ENCODE data around the gene SULT4A1.

The SULT4A1 gene

DNA sequence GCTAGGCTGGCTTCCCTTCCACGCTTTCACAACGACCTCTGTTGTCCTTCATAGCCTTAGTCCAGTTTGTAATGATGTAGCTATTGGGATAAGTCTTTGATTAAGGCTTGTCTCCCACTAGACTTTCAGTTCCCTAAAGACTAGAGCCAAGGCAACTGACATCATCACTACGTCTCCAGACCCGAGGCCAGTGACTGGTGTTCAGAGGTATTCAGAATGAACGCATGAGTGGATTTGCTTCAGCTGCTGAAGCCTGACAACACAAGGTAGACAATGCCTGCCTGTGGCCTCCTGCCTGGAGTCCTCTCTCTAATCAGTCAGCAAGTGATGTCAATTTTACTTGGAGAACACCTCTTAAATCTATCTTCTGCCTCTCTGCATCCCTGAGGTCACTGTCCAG is 63.8 kb downstream of the SULT4A1 start:
- TF ChIP-seq CTCF (IDR thresholded peaks at IDR 0.05; ENCODE audit: poor library complexity, severe bottlenecking), result no peak
- no peak for ATAC-seq (ENCODE audit: low read depth)
- Histone ChIP-seq H3K27me3 (ENCODE audit: insufficient read depth, poor library complexity, severe bottlenecking) (no peaks in the 10 kb centered on the region), H3K4me1 (ENCODE audit: insufficient read depth, poor library complexity, severe bottlenecking) (no peaks in the 10 kb centered on the region), H3K36me3 (ENCODE audit: low read depth) (no peaks in the 10 kb centered on the region), H3K4me3 (ENCODE audit: severe bottlenecking) (no peak overlapping the region), H3K9me3 (ENCODE audit: severe bottlenecking) (no peaks in the 10 kb centered on the region), H3K27ac (ENCODE audit: poor library complexity, severe bottlenecking) (no peak overlapping the region)
- DNase-seq (ENCODE audit: low spot score), result no peak

DNA sequence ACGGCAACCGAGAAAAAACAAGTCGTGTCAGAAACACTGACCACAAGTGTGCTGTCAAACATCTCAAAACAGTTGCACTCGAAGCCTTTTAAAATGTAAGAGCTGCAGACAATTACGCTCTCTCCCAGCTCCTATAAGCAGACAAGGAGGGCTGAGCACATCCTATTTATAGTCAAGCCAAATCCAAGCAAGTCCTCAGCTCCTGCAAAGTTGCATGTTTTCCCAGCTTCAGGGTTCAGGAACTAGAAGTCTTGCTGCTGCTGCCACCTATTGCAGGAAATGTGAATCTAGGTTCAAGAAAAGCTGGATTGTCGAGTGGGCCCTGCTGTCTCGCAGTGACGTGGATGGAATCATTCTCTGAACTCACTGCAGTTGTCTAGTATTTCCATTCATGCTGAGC is 65.7 kb downstream of the SULT4A1 start:
- Histone ChIP-seq H3K4me1 (ENCODE audit: insufficient read depth, poor library complexity, severe bottlenecking) (no peaks in the 10 kb centered on the region), H3K27me3 (ENCODE audit: insufficient read depth, poor library complexity, severe bottlenecking) (no peaks in the 10 kb centered on the region), H3K4me3 (ENCODE audit: severe bottlenecking) (no peak overlapping the region), H3K27ac (ENCODE audit: poor library complexity, severe bottlenecking) (no peak overlapping the region), H3K36me3 (ENCODE audit: low read depth) (no peaks in the 10 kb centered on the region), H3K9me3 (ENCODE audit: severe bottlenecking) (no peaks in the 10 kb centered on the region)
- ATAC-seq (ENCODE audit: low read depth) (no peak), DNase-seq (ENCODE audit: low spot score) (no peak)
- TF ChIP-seq CTCF (IDR thresholded peaks at IDR 0.05; ENCODE audit: poor library complexity, severe bottlenecking), result peak; percentile 38

- Histone ChIP-seq H3K27me3 (ENCODE audit: insufficient read depth, poor library complexity, severe bottlenecking) (no peaks in the 10 kb centered on the region), H3K4me1 (ENCODE audit: insufficient read depth, poor library complexity, severe bottlenecking) (no peaks in the 10 kb centered on the region), H3K4me3 (ENCODE audit: severe bottlenecking) (no peak overlapping the region), H3K27ac (ENCODE audit: poor library complexity, severe bottlenecking) (no peak overlapping the region), H3K36me3 (ENCODE audit: low read depth) (no peaks in the 10 kb centered on the region), H3K9me3 (ENCODE audit: severe bottlenecking) (no peaks in the 10 kb centered on the region)
- ATAC-seq (ENCODE audit: low read depth) (no peak), DNase-seq (ENCODE audit: low spot score) (no peak)
- no peak for TF ChIP-seq CTCF (IDR thresholded peaks at IDR 0.05; ENCODE audit: poor library complexity, severe bottlenecking)
These were observed 67.0 kb downstream of the SULT4A1 start for GRCh38 chr22:43795320-43795719.

- TF ChIP-seq CTCF (IDR thresholded peaks at IDR 0.05; ENCODE audit: poor library complexity, severe bottlenecking), result no peak
- Histone ChIP-seq H3K9me3 (ENCODE audit: severe bottlenecking) (no peaks in the 10 kb centered on the region), H3K36me3 (ENCODE audit: low read depth) (no peaks in the 10 kb centered on the region), H3K27me3 (ENCODE audit: insufficient read depth, poor library complexity, severe bottlenecking) (no peaks in the 10 kb centered on the region), H3K4me3 (ENCODE audit: severe bottlenecking) (no peak overlapping the region), H3K4me1 (ENCODE audit: insufficient read depth, poor library complexity, severe bottlenecking) (peaks cover 3% of the 10 kb centered on the region), H3K27ac (ENCODE audit: poor library complexity, severe bottlenecking) (no peak overlapping the region)
- ATAC-seq (ENCODE audit: low read depth), result no peak
- no peak for DNase-seq (ENCODE audit: low spot score)
These were observed 69.4 kb downstream of the SULT4A1 start for GRCh38 chr22:43792905-43793304.

GRCh38 chr22:43789452-43789851 is 72.9 kb downstream of the SULT4A1 start:
- ATAC-seq (ENCODE audit: low read depth), result peak; percentile 94
- TF ChIP-seq CTCF (IDR thresholded peaks at IDR 0.05; ENCODE audit: poor library complexity, severe bottlenecking), result no peak
- Histone ChIP-seq H3K4me3 (ENCODE audit: severe bottlenecking) (no peak overlapping the region), H3K9me3 (ENCODE audit: severe bottlenecking) (no peaks in the 10 kb centered on the region), H3K27ac (ENCODE audit: poor library complexity, severe bottlenecking) (no peak overlapping the region), H3K27me3 (ENCODE audit: insufficient read depth, poor library complexity, severe bottlenecking) (no peaks in the 10 kb centered on the region), H3K4me1 (ENCODE audit: insufficient read depth, poor library complexity, severe bottlenecking) (peaks cover 3% of the 10 kb centered on the region), H3K36me3 (ENCODE audit: low read depth) (no peaks in the 10 kb centered on the region)
- DNase-seq (ENCODE audit: low spot score), result no peak

All from RWPE2 (cell line).